Keratinocyte (primary cell): ENCODE data around the gene CCDC127. TPM values are rescaled to one million over a fixed set of nuclear protein-coding genes. Genes with fewer than 3 reads are reported as not detected.

Experiments used
- DNase-seq: peaks from one replicate; pipeline ENCODE4 v3.0.0-alpha.2; 2011; ENCODE audit warnings: low read depth, missing footprints, low spot score
- FAIRE-seq: peaks from 2 replicates; lab custom pipeline; 2011; peaks lifted over from hg19 to GRCh38; lab: Jason Lieb, UNC
- H2AFZ ChIP-seq: 2 replicates; pipeline ENCODE4 v1.6.0; 2012; ENCODE audit warnings: low read length, control low read depth, inconsistent platforms; ENCODE audit not compliant: control insufficient read depth
- H3K27ac ChIP-seq: 2 replicates; pipeline ENCODE4 v1.5.1; 2011; ENCODE audit warnings: low read length; ENCODE audit not compliant: control insufficient read depth, insufficient read depth
- H3K27me3 ChIP-seq: 3 replicates; pipeline ENCODE4 v1.6.0; 2011; ENCODE audit warnings: low read length; ENCODE audit not compliant: control insufficient read depth, insufficient read depth; ENCODE audit errors: extremely low read depth
- H3K36me3 ChIP-seq, 2 experiments: 2 replicates in 1 of 2; 3 replicates in 1 of 2; pipeline ENCODE4 v1.5.1; 2011; ENCODE audit warnings: low read length in 2 of 2, mild to moderate bottlenecking in 1 of 2; ENCODE audit not compliant: control insufficient read depth in 2 of 2, insufficient read depth in 2 of 2; ENCODE audit errors: extremely low read depth in 1 of 2
- H3K4me1 ChIP-seq: 3 replicates; pipeline ENCODE4 v1.5.1; 2011; ENCODE audit warnings: low read length; ENCODE audit not compliant: control insufficient read depth, insufficient read depth; ENCODE audit errors: extremely low read depth
- H3K4me2 ChIP-seq: 3 replicates; pipeline ENCODE4 v1.6.0; 2011; ENCODE audit warnings: low read depth, low read length; ENCODE audit not compliant: control insufficient read depth, insufficient read depth; ENCODE audit errors: extremely low read depth
- H3K4me3 ChIP-seq, 3 experiments: fragments of 200-600 bp in 1 of 3; sonication (generic) in 1 of 3; 2 replicates in 2 of 3; 3 replicates in 1 of 3; pipeline ENCODE4 v1.5.1; 2011 to 2016; ENCODE audit warnings: low read length in 3 of 3, mild to moderate bottlenecking in 3 of 3, control low read depth in 2 of 3, inconsistent platforms in 1 of 3, low read depth in 1 of 3, mixed read lengths in 1 of 3, mixed run types in 1 of 3, moderate library complexity in 1 of 3; ENCODE audit not compliant: control insufficient read depth in 2 of 3, insufficient read depth in 2 of 3; ENCODE audit errors: extremely low read depth in 1 of 3
- H3K79me2 ChIP-seq: 2 replicates; pipeline ENCODE4 v1.6.0; 2012; ENCODE audit warnings: low read length; ENCODE audit not compliant: control insufficient read depth, insufficient read depth
- H3K9ac ChIP-seq: 3 replicates; pipeline ENCODE4 v1.6.0; 2011; ENCODE audit warnings: low read length; ENCODE audit not compliant: control insufficient read depth, insufficient read depth; ENCODE audit errors: extremely low read depth
- H3K9me1 ChIP-seq: 3 replicates; pipeline ENCODE4 v1.6.0; 2011; ENCODE audit warnings: low read length; ENCODE audit not compliant: control insufficient read depth, insufficient read depth; ENCODE audit errors: extremely low read depth
- H3K9me3 ChIP-seq: 2 replicates; pipeline ENCODE4 v1.5.1; 2012; ENCODE audit warnings: low read depth, low read length; ENCODE audit not compliant: control insufficient read depth
- H4K20me1 ChIP-seq: 3 replicates; pipeline ENCODE4 v1.6.0; 2011; ENCODE audit warnings: low read length; ENCODE audit not compliant: control insufficient read depth, insufficient read depth; ENCODE audit errors: extremely low read depth
- EZH2 ChIP-seq: IDR thresholded peaks from one replicate; pipeline ENCODE4 v1.6.1; 2012; ENCODE audit warnings: inconsistent platforms, mild to moderate bottlenecking, low read length, moderate library complexity
- dilution Hi-C: fragments of 300-500 bp; cut with MboI; formaldehyde crosslinking; loops from one replicate; pipeline ENCODE4 v1.7.0; 2020; ENCODE audit warnings: low sequenced_read_pairs; ENCODE audit not compliant: extremely low pct_ligation_motif_present
- polyA plus RNA-seq, 5 experiments: library from polyadenylated mRNA; depleted of rRNA in 3 of 5; stranded (reverse) in 3 of 5; stranded (forward) in 1 of 5; unstranded in 1 of 5; fragments of >200 nt; gene quantifications; 1 replicate in 1 of 5; 2 replicates in 3 of 5; 3 replicates in 1 of 5; pipeline versions ENCODE4 v1.2.1 to v1.2.3, GENCODE V29; 2011 to 2012; ENCODE audit warnings: missing spikeins in 2 of 5, low read depth in 1 of 5, low replicate concordance in 1 of 5
- TF ChIP-seq, protein P1 (sequence below), 3 experiments: IDR thresholded peaks in 1 of 3; conservative IDR thresholded peaks in 1 of 3; optimal IDR thresholded peaks in 1 of 3; 2 replicates in 2 of 3; 3 replicates in 1 of 3; pipeline versions ENCODE3 to v1.5.1; 2011; ENCODE audit warnings: low read length in 3 of 3, mild to moderate bottlenecking in 3 of 3, moderate library complexity in 2 of 3, control low read depth in 1 of 3, inconsistent platforms in 1 of 3; ENCODE audit not compliant: insufficient read depth in 2 of 3; ENCODE audit errors: extremely low read depth in 1 of 3

CCDC127 gene
- polyA plus RNA-seq, 1 donor (not counting 4 experiments of a cell fraction or from before 2014, with no cell fraction given), result 4.9 TPM

DNA sequence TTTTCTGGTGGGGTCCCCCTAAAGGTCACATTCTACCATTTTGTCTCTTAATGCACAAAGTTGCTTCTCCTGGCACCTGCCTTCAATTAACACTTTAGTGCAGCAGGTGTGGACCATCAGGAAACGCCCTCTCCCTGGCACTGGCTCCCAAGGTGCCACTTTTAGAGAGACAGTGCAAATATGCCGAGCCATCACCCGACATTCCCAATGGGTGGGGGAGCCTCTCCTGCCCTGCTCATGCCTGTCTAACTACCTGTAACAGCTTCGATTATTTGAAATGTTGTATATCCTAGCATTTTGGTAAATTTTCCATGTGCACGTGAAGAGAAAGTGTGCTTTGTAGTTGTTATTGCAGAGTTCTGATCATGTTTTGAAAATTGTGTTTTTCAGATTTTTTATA lies 39.8 kb downstream of the CCDC127 start:
- no peak for FAIRE-seq
- no peak overlapping the region for H3K9ac ChIP-seq
- H3K4me3 ChIP-seq, result no peak overlapping the region
- no peak overlapping the region for H2AFZ ChIP-seq
- no peak overlapping the region for H3K27ac ChIP-seq
- H3K4me2 ChIP-seq, result no peak overlapping the region
- H3K36me3 ChIP-seq, result no peaks in the 10 kb centered on the region
- no peaks in the 10 kb centered on the region for H3K9me1 ChIP-seq
- H3K27me3 ChIP-seq, result peaks cover 16% of the 10 kb centered on the region
- TF ChIP-seq EZH2, result no peak
- TF ChIP-seq, protein P1, sequence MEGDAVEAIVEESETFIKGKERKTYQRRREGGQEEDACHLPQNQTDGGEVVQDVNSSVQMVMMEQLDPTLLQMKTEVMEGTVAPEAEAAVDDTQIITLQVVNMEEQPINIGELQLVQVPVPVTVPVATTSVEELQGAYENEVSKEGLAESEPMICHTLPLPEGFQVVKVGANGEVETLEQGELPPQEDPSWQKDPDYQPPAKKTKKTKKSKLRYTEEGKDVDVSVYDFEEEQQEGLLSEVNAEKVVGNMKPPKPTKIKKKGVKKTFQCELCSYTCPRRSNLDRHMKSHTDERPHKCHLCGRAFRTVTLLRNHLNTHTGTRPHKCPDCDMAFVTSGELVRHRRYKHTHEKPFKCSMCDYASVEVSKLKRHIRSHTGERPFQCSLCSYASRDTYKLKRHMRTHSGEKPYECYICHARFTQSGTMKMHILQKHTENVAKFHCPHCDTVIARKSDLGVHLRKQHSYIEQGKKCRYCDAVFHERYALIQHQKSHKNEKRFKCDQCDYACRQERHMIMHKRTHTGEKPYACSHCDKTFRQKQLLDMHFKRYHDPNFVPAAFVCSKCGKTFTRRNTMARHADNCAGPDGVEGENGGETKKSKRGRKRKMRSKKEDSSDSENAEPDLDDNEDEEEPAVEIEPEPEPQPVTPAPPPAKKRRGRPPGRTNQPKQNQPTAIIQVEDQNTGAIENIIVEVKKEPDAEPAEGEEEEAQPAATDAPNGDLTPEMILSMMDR (optimal IDR thresholded peaks at IDR 0.05 in 1 of 3, IDR thresholded peaks at IDR 0.05 in 1 of 3, conservative IDR thresholded peaks at IDR 0.05 in 1 of 3; ENCODE audit: extremely low read depth in 1 of 3, insufficient read depth in 2 of 3, low read length in 3 of 3), result no peak
- H4K20me1 ChIP-seq, result no peaks in the 10 kb centered on the region
- H3K9me3 ChIP-seq, result no peaks in the 10 kb centered on the region
- dilution Hi-C loops, result no loop called here
- no peaks in the 10 kb centered on the region for H3K79me2 ChIP-seq
- H3K4me1 ChIP-seq, result no peaks in the 10 kb centered on the region
- no peak for DNase-seq

DNA sequence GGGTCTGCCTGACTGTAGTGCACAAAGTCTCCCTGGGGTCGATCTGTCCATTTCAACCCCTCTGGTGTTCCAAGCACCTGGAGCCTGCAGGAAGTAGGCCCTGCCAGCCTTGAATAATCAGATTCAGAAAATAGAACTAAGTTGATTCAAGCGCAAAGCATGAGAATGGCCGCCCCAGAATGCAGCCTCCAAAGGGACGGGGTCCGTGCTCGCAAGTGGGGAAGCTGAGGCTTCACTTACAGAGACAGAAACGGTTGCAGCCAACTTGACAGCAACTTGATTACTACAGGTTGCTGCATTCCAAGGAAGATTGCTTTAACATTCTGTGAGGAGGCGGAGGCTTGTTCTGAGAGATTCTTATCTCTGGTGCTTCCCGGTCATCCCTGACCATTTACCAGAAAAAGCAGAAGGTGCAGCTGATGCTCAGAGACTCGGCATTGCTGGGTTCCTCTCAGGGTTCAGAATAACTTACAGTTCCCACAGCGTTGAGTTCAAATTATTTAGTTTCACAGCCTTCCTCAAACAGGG lies 41.6 kb downstream of the CCDC127 start:
- no peaks in the 10 kb centered on the region for H3K36me3 ChIP-seq
- no peak overlapping the region for H3K4me2 ChIP-seq
- H2AFZ ChIP-seq, result no peak overlapping the region
- H3K9ac ChIP-seq, result no peak overlapping the region
- H3K4me1 ChIP-seq, result no peaks in the 10 kb centered on the region
- H4K20me1 ChIP-seq, result no peaks in the 10 kb centered on the region
- peaks cover 14% of the 10 kb centered on the region for H3K27me3 ChIP-seq
- TF ChIP-seq EZH2, result no peak
- TF ChIP-seq, protein P1 (optimal IDR thresholded peaks at IDR 0.05 in 1 of 3, IDR thresholded peaks at IDR 0.05 in 1 of 3, conservative IDR thresholded peaks at IDR 0.05 in 1 of 3; ENCODE audit: extremely low read depth in 1 of 3, insufficient read depth in 2 of 3, low read length in 3 of 3), result no peak
- H3K9me1 ChIP-seq, result no peaks in the 10 kb centered on the region
- H3K9me3 ChIP-seq, result no peaks in the 10 kb centered on the region
- no peak overlapping the region for H3K27ac ChIP-seq
- H3K4me3 ChIP-seq, result no peak overlapping the region
- DNase-seq (no peak), FAIRE-seq (no peak)
- dilution Hi-C loops, result no loop called here
- H3K79me2 ChIP-seq, result no peaks in the 10 kb centered on the region
